Sciatic nerve (tissue), 2 donors: Measurements from ENCODE around the gene SFXN3. TPM values are rescaled to one million over a fixed set of nuclear protein-coding genes. Genes with fewer than 3 reads are reported as not detected.

Experiments
- ATAC-seq: fragments of 200-7000 bp; cut with Tn5 transposase; one replicate; pipeline ENCODE4 v1.9.1; 2020; ENCODE audit warnings: mild to moderate bottlenecking, moderate library complexity
- DNase-seq: peaks from one replicate; pipeline ENCODE4 v3.0.0-alpha.2; 2020; ENCODE audit warnings: low spot score
- intact Hi-C: fragments of 100-400 bp; cut with DNase I; formaldehyde crosslinking; loops from one replicate; pipeline ENCODE4 v1.14.2; 2022
- total RNA-seq: library from RNA; stranded (reverse); fragmentation: NEBNext Ultra II Directional; extraction: Animal tissue kit (Norgen Biotek cat#: 25700); gene quantifications from one replicate; pipeline ENCODE4 v1.2.1, GENCODE V29; 2021
- donor health status: DM: no; HTN: no; CAD: no.
- donor health status: DM: no; HTN: no; CAD: no.

The SFXN3 gene
- total RNA-seq, 1 donor from 2014 or later, result 58.9 TPM

DNA sequence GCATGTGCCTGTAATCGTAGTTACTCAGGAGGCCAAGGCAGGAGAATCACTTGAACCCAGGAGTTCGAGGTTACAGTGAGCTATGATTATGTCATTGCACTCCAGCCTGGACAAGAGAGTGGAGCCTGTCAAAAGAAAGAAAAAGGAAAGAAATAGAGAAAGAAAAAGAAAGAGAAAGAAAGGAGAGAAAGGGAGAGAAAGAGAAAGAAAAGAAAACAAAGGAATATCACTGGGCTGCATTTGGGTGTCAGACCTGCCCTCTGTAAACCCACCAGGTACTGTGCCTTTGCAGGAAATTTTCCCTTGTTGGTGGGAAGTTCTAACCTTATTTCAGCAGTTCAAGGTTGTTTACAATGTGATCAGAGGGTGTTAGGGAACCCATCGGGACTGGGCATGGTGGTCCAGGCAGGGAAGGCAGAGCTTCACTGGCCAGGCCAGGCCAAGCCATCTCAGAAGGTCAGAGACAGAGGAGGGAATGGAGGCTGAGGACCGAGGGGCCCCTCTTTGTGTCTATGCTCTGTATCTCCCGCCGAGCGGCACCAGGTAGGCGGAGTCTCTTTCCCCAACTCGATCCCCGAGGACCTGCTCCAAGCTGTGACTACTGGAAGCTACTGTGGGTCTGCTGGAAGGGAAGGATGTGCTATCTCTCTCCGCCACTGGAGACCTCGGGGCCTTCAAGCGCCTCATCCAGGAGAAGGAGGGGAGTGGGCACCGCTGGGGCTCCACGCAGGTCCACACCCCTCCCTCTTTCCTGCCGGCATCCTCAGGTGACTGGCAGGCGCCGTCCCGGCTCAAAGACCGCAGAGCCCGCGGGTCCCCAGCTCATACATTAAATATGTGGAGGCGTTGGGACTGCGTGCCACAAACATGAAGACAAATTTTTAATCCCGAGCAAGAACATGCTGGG is 15.6 kb downstream of the SFXN3 start:
- intact Hi-C loops, result no loop called here
- ATAC-seq, result no peak
- no peak for DNase-seq

DNA sequence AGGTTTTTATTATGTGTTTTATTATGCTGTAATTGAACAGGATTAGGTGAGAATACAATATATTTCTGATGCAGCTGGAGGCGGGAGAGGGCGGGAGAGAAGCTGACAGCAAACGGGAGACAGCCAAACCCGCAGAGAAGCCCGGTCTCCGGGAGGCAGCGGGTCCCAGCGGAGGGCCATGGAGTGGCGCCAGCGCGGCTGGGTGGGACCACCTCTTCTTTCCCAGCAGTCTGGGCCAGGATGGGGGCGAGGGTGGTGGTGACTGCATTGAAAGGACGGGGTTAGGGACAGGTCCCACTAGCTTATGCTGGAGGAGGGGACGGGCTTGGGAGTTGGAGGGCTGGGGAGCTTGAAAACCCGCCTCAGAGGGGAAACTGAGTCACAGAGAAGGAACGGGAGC is 16.2 kb downstream of the SFXN3 start:
- intact Hi-C loops, result no loop called here
- DNase-seq (no peak), ATAC-seq (no peak)

- intact Hi-C loops, result no loop called here
- no peak for ATAC-seq
Observed at GRCh38 chr10:101047961-101048892, 17.2 kb downstream of the SFXN3 start.

DNA sequence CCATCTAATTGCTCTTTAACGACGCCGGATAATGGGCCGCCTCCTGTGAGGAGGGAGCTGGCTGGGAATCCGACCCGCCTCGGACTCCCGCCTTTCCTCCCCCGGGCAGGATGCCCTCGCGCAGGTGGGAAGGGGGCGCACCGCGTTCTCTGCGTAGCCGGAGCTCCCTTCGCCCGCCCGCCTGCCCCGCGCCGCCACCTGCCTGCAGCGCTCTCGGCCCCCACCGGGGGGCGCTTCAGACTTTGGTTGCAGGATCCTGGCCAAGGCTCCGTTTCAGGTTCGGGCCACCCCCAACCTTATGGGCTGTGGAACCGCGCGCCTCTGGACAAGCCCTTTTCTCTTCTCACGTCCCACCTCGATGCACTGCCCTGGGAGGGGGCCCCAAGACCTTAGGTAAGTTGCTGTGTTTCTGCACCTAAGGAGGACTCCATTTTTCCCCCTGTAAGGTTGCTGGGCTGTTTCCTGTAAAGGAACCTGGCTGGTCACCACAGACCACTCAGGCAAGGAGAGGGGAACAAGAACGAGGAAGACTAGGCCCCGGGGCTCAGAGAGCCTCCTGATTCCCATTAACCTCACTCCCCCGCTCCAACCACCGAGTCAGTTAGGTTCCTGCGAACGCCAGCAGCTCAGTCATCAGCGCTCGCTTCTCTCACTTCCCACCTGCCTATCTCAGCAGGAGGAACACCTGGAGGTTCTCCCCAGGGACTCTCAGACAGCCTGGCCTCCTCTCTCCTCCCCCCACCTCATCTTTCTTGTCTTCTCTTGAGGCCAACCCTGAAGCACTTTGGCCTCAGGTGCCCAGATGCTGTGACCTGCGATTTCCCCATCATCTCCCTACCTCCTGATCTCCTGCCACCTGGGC is 19.4 kb downstream of the SFXN3 start:
- peak; percentile 54 for ATAC-seq

More at GRCh38 chr10:101047961-101048892, 17.2 kb downstream of the SFXN3 start:
- DNase-seq, result no peak

DNA sequence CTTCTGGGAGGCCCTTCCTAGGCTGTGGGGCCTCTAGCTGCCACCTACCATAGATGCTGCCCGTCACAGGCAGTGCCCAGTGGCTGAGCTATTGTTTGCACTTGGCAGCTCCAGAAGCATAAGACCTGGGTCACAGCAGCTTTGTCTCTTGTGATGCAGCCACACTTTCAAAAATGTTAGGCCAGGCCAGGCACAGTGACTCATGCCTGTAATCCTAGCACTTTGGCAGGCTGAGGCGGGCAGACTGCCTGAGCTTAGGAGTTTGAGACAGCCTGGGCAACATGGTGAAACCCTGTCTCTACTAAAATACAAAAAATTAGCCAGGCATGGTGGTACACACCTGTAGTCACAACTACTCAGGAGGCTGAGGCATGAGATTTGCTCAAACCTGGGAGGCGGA is 21.3 kb downstream of the SFXN3 start:
- no peak for DNase-seq
- peak; percentile 45 for ATAC-seq
- intact Hi-C loops, result no loop called here

More for the DNA sequence above, 19.4 kb downstream of the SFXN3 start:
- peak; percentile 78 for DNase-seq
- intact Hi-C loops, result no loop called here

- no peak for ATAC-seq
- no peak for DNase-seq
- intact Hi-C loops, result no loop called here
Observed at GRCh38 chr10:101053516-101053915, 22.5 kb downstream of the SFXN3 start.

GRCh38 chr10:101054351-101054750 is 23.3 kb downstream of the SFXN3 start:
- DNase-seq (no peak), ATAC-seq (no peak)
- intact Hi-C loops, result no loop called here

- DNase-seq (no peak), ATAC-seq (no peak)
- intact Hi-C loops, result no loop called here
Observed at GRCh38 chr10:101054876-101055275, 23.8 kb downstream of the SFXN3 start.

GRCh38 chr10:101055411-101055810 is 24.4 kb downstream of the SFXN3 start:
- intact Hi-C loops, result no loop called here
- ATAC-seq (no peak), DNase-seq (no peak)

- no peak for ATAC-seq
Observed at GRCh38 chr10:101056365-101057151, 25.5 kb downstream of the SFXN3 start.

GRCh38 chr10:101060036-101060950 is 29.3 kb downstream of the SFXN3 start:
- ATAC-seq (peak; percentile 87), DNase-seq (peak; percentile 96)
- intact Hi-C loops, result no loop called here

More at GRCh38 chr10:101056365-101057151, 25.5 kb downstream of the SFXN3 start:
- intact Hi-C loops, result no loop called here
- no peak for DNase-seq

DNA sequence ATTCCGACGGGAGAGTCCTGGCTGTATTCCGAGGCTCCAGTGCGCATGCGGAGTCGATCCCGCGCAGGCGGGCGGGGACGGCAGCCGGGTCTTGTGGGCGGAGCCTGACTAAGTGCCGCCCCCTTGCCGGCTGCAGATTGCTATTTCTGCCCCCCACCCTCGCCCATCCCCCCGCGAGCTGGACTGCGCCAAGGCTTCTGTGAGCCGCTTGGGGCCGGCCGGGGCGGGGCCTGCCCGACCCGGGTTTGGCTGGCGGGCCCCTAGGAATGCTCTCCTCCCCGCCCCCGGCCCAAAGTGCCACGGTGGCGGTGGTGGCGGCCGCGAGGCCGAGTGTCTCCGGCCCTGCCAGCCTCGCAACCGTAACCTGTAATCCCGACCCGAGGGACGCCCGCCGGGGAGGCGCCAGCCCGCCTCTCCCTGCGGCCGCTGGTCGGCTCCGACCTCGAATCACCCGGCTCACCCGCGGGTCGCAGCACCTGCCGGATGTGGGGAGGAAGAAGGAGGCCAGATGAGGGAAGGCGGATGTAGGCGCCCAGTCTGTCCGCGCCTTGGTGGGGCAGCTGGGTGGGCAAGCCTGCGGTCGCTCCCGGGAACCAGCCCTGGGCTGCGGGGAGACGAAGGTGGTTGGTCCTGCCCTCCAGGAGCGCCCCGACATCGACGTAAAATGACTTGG is 30.1 kb downstream of the SFXN3 start:
- DNase-seq (peak; percentile 98), ATAC-seq (peak; percentile 94)
- intact Hi-C loops, result no loop called here

- peak; percentile 48 for ATAC-seq
- DNase-seq, result peak; percentile 78
- intact Hi-C loops, result no loop called here
Observed at GRCh38 chr10:101061624-101062231, 30.7 kb downstream of the SFXN3 start, which contains the start of gene KAZALD1. Gene KAZALD1, plus strand, starts transcription at chr10:101061989. Its CDS starts 604 bp downstream, at chr10:101062593.

GRCh38 chr10:101062232-101063049 is 31.4 kb downstream of the SFXN3 start:
- DNase-seq, result peak; percentile 64

GRCh38 chr10:101063050-101063525 is 32.1 kb downstream of the SFXN3 start:
- intact Hi-C loops, result loop anchor here (1.0 kb wide), 1 partner anchor 49 kb away; no protein-coding TSS in a partner anchor
- ATAC-seq (no peak), DNase-seq (no peak)

More at GRCh38 chr10:101062232-101063049, 31.4 kb downstream of the SFXN3 start:
- intact Hi-C loops, result loop anchor here (1.0 kb wide), 1 partner anchor 48 kb away; no protein-coding TSS in a partner anchor
- no peak for ATAC-seq
